Hepatocyte (in vitro differentiated cells): Measurements from ENCODE around the gene KLF2.

Source experiments
- CTCF ChIP-seq: fragments of 200-600 bp; sonication (generic); IDR thresholded peaks from 2 replicates; pipeline ENCODE4 v1.5.1; 2016; ENCODE audit warnings: antibody characterized with exemption, mild to moderate bottlenecking; ENCODE audit not compliant: poor library complexity
- EZH2 ChIP-seq: fragments of 200-600 bp; sonication (generic); IDR thresholded peaks from 2 replicates; pipeline ENCODE4 v1.6.1; 2016; ENCODE audit warnings: antibody characterized with exemption, mild to moderate bottlenecking, borderline replicate concordance
- EZH2phosphoT487 ChIP-seq: fragments of 200-600 bp; sonication (generic); IDR thresholded peaks from one replicate; pipeline ENCODE4 v1.6.1; 2018; ENCODE audit warnings: antibody characterized with exemption, mild to moderate bottlenecking, low read depth, moderate library complexity; ENCODE audit not compliant: unreplicated experiment, severe bottlenecking

DNA sequence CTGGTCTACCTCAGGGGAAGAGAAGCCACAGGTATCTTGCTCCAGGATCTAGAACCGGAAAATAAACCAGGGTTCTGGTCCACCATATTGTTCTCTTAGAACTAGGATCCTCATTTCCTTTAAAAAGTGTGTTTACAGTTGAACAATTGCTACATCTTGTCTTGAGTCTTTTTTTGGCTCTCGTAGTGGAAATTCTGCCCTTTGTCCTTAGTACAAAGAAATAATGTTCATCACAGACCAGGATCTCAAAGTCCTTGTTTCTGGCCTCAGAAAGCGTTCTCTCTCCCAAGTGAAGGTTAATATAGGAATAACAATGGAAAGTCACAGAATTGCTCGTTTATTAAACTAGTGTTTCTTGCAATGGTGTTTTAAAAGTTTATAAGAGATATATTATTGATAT lies 20.8 kb downstream of the KLF2 start:
- TF ChIP-seq CTCF (no peak), EZH2 (no peak), EZH2phosphoT487 (no peak)
